Fibroblast of lung (primary cell): ENCODE results near the gene MAP3K6.

ENCODE experiments used
- EZH2 ChIP-seq: IDR thresholded peaks from 2 replicates; pipeline ENCODE4 v1.5.1; 2012; ENCODE audit warnings: low read length, control low read depth, mild to moderate bottlenecking; ENCODE audit errors: missing control alignments
- TF ChIP-seq, protein P1 (sequence below), 2 donors: IDR thresholded peaks in 1 of 2; conservative IDR thresholded peaks in 1 of 2; 1 replicate in 1 of 2; 2 replicates in 1 of 2; pipeline ENCODE4 v1.5.1; 2011 to 2012; ENCODE audit warnings: low read length in 2 of 2, control low read depth in 1 of 2, inconsistent platforms in 1 of 2, low read depth in 1 of 2, mild to moderate bottlenecking in 1 of 2

GRCh38 chr1:27380224-27380623, 13.5 kb upstream of the MAP3K6 start:
- TF ChIP-seq, protein P1, sequence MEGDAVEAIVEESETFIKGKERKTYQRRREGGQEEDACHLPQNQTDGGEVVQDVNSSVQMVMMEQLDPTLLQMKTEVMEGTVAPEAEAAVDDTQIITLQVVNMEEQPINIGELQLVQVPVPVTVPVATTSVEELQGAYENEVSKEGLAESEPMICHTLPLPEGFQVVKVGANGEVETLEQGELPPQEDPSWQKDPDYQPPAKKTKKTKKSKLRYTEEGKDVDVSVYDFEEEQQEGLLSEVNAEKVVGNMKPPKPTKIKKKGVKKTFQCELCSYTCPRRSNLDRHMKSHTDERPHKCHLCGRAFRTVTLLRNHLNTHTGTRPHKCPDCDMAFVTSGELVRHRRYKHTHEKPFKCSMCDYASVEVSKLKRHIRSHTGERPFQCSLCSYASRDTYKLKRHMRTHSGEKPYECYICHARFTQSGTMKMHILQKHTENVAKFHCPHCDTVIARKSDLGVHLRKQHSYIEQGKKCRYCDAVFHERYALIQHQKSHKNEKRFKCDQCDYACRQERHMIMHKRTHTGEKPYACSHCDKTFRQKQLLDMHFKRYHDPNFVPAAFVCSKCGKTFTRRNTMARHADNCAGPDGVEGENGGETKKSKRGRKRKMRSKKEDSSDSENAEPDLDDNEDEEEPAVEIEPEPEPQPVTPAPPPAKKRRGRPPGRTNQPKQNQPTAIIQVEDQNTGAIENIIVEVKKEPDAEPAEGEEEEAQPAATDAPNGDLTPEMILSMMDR (conservative IDR thresholded peaks at IDR 0.05 in 1 of 2, IDR thresholded peaks at IDR 0.05 in 1 of 2; ENCODE audit: low read depth in 1 of 2, low read length in 2 of 2), result no peak
- TF ChIP-seq EZH2, result no peak
